HFFc6 (cell line): ENCODE data around the gene RBM45. TPM values are rescaled to one million over a fixed set of nuclear protein-coding genes. Genes with fewer than 3 reads are reported as not detected.

Experiments
- DNase-seq: peaks from one replicate; pipeline ENCODE4 v3.0.0-alpha.2; 2018
- H3K27ac Mint-ChIP-seq: 2 replicates; pipeline ENCODE4 v1.8.0; 2020; ENCODE audit warnings: mild to moderate bottlenecking, mixed read lengths
- H3K27me3 Mint-ChIP-seq: 2 replicates; pipeline ENCODE4 v1.8.0; 2021; ENCODE audit warnings: mild to moderate bottlenecking, moderate library complexity, mixed read lengths; ENCODE audit not compliant: insufficient read depth
- H3K36me3 Mint-ChIP-seq: 2 replicates; pipeline ENCODE4 v1.8.0; 2021; ENCODE audit warnings: low read depth, mixed read lengths
- H3K4me1 Mint-ChIP-seq: 2 replicates; pipeline ENCODE4 v1.8.0; 2020; ENCODE audit warnings: low read depth, mixed read lengths
- H3K4me3 Mint-ChIP-seq: 2 replicates; pipeline ENCODE4 v1.8.0; 2020; ENCODE audit warnings: mild to moderate bottlenecking, moderate library complexity, mixed read lengths
- H3K9me3 Mint-ChIP-seq: 2 replicates; pipeline ENCODE4 v1.8.0; 2020; ENCODE audit warnings: mild to moderate bottlenecking, mixed read lengths
- total RNA-seq, 6 experiments: library from RNA; stranded (reverse); fragmentation: NEBNext Ultra II Directional; extraction: Animal tissue kit (Norgen Biotek cat#: 25700); gene quantifications; 2 replicates in 1 of 6; 3 replicates in 5 of 6; pipeline ENCODE4 v1.2.3, GENCODE V29; 2021
- TF ChIP-seq, protein P1 (sequence below): fragments of 200-600 bp; sonication (generic); IDR thresholded peaks from 2 replicates; pipeline ENCODE4 v1.5.0; 2021; ENCODE audit warnings: antibody characterized with exemption, mild to moderate bottlenecking

The RBM45 gene
- total RNA-seq, 6 experiments from 2014 or later: 13.8 to 16.6 (median 14.9) TPM

DNA sequence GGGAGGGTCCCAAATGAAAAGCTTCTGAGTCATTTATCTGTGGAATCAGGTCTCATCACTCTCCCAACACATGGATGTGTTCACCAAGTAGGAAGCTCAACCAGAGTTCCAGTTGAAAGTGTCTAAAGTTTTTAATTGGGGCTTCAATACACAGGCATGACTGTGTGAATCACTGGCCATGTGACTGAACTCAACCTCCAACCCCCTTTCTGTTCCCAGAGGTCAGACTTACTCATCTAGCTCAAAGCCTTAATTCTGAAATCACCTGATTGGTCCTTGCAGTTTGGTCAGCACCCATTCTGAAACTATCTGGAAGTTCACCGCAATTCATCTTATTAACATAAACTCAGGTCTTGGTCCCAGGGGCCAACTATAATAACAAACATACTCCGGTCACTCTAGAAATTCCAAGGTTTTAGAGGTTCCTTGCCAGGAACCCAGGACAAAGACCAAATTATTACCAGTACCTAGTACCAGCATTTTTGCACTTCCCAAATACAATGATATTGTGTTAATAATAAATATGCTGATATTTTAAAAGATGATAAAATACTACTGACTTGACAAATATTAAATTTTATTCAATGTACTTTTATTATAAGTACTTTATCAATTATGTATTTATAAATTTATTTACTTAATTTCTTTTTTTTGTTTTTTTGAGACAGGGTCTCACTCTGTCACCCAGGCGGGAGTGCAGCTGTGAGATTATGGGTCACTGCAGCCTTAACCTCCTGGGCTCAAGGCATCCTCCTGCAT lies 10.7 kb upstream of the RBM45 start:
- H3K27me3 Mint-ChIP-seq: peaks cover 1% of the 10 kb centered on the region; the same call in 1 of the 2 replicates
- H3K9me3 Mint-ChIP-seq: no peaks in the 10 kb centered on the region
- no peak overlapping the region for H3K27ac Mint-ChIP-seq
- no peak overlapping the region for H3K4me3 Mint-ChIP-seq
- H3K4me1 Mint-ChIP-seq: no peaks in the 10 kb centered on the region
- TF ChIP-seq, protein P1, sequence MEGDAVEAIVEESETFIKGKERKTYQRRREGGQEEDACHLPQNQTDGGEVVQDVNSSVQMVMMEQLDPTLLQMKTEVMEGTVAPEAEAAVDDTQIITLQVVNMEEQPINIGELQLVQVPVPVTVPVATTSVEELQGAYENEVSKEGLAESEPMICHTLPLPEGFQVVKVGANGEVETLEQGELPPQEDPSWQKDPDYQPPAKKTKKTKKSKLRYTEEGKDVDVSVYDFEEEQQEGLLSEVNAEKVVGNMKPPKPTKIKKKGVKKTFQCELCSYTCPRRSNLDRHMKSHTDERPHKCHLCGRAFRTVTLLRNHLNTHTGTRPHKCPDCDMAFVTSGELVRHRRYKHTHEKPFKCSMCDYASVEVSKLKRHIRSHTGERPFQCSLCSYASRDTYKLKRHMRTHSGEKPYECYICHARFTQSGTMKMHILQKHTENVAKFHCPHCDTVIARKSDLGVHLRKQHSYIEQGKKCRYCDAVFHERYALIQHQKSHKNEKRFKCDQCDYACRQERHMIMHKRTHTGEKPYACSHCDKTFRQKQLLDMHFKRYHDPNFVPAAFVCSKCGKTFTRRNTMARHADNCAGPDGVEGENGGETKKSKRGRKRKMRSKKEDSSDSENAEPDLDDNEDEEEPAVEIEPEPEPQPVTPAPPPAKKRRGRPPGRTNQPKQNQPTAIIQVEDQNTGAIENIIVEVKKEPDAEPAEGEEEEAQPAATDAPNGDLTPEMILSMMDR: no peak
- peak; percentile 3 for DNase-seq
- H3K36me3 Mint-ChIP-seq: no peaks in the 10 kb centered on the region

DNA sequence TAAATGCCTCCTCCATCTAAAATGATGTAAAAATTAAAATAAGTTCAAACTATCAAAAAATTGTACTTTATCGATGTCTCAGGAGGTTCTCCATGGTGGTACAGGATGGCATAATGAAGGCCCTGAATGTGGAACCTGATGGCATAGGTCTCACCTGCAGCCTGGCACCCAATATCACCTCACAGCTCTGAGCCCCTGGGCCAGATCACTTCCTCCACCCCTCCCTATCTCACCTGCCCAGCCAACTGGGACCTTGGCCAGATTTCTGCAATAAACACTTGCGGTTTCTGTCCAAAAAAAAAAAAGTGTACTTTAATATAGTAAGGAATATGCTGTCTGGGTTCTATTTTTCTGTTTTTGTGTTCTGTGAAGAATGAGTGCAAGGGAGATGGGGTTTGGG lies 6.7 kb upstream of the RBM45 start:
- H3K4me1 Mint-ChIP-seq: no peaks in the 10 kb centered on the region
- DNase-seq: no peak
- no peak overlapping the region for H3K27ac Mint-ChIP-seq
- H3K9me3 Mint-ChIP-seq: no peaks in the 10 kb centered on the region
- no peak overlapping the region for H3K4me3 Mint-ChIP-seq
- TF ChIP-seq, protein P1: no peak
- no peaks in the 10 kb centered on the region for H3K36me3 Mint-ChIP-seq
- no peaks in the 10 kb centered on the region for H3K27me3 Mint-ChIP-seq

DNA sequence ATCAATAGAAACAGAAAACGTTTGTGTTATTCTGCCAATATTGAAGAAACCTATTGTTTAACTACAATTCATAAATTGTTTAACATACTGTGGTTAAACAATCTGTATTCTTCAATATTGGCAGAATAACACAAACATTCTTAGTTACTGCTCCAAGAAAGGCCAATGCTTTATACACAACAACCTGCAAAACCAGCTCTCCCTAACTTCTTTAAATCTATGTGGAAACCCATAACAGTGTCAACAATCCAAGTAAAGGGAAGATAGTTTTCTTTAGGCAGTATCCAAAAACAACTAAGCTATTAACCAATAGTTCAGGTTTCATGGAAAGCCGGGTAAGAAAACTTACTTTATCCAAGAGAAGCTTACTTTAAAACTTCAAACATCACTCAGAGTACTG lies 6.2 kb upstream of the RBM45 start:
- no peak overlapping the region for H3K27ac Mint-ChIP-seq
- no peak overlapping the region for H3K4me3 Mint-ChIP-seq
- DNase-seq: no peak
- no peaks in the 10 kb centered on the region for H3K9me3 Mint-ChIP-seq
- TF ChIP-seq, protein P1: no peak
- no peaks in the 10 kb centered on the region for H3K27me3 Mint-ChIP-seq
- no peaks in the 10 kb centered on the region for H3K4me1 Mint-ChIP-seq
- H3K36me3 Mint-ChIP-seq: no peaks in the 10 kb centered on the region

DNA sequence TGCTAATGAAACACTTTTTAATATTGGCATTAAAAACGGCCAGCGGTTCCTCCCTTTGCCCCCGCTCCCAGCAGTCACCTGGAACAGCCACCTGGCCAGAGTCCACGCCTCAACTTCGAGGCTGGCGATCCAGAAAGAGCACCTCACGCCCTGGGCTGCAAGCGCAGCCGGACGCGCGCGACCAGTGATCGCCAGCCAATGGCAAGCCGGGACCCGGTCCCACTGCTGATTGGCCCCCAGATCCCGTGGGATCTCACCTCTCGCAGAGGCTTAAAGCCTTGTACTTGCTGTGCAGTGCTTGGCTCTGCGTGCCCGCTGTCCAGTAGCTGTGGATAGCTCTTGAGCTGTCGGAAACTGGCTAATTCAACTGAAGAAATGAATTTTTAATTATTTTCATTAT lies 4.1 kb upstream of the RBM45 start:
- H3K4me3 Mint-ChIP-seq: no peak overlapping the region
- peaks cover 11% of the 10 kb centered on the region for H3K4me1 Mint-ChIP-seq
- TF ChIP-seq, protein P1: no peak
- no peak overlapping the region for H3K27ac Mint-ChIP-seq
- no peaks in the 10 kb centered on the region for H3K27me3 Mint-ChIP-seq
- no peaks in the 10 kb centered on the region for H3K9me3 Mint-ChIP-seq
- DNase-seq: no peak
- no peaks in the 10 kb centered on the region for H3K36me3 Mint-ChIP-seq

DNA sequence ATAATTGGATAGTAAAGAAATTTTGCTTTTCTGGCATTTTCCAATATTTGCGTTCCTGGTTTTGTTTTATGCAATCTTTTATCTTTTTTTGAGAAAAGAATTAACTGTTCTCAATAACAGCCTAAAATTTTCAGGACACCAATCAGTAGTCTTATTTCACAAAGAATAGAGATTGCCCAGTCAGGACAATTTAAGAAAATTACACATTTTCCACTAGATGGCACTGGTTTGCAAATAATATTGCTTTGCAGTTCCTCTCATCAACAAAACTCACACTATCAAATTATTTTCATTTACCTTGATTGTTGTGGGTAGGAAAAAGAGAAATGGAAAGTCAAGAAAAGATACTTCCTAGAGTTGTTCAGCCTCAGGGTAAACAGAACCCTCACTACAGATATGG lies 2.4 kb upstream of the RBM45 start:
- H3K27me3 Mint-ChIP-seq: no peaks in the 10 kb centered on the region; the same call in 1 of the 2 replicates
- no peaks in the 10 kb centered on the region for H3K36me3 Mint-ChIP-seq
- TF ChIP-seq, protein P1: peak; percentile 81
- H3K27ac Mint-ChIP-seq: no peak overlapping the region
- H3K4me1 Mint-ChIP-seq: peaks cover 18% of the 10 kb centered on the region
- DNase-seq: peak; percentile 42
- H3K9me3 Mint-ChIP-seq: no peaks in the 10 kb centered on the region
- no peak overlapping the region for H3K4me3 Mint-ChIP-seq
